Measurements from ENCODE around the gene HBS1L. TPM values are rescaled to one million over a fixed set of nuclear protein-coding genes. Genes with fewer than 3 reads are reported as not detected.

Gene HBS1L
- total RNA-seq, 4 donors from 2014 or later, result 52.8 to 87.1 (median 70.7) TPM

DNA sequence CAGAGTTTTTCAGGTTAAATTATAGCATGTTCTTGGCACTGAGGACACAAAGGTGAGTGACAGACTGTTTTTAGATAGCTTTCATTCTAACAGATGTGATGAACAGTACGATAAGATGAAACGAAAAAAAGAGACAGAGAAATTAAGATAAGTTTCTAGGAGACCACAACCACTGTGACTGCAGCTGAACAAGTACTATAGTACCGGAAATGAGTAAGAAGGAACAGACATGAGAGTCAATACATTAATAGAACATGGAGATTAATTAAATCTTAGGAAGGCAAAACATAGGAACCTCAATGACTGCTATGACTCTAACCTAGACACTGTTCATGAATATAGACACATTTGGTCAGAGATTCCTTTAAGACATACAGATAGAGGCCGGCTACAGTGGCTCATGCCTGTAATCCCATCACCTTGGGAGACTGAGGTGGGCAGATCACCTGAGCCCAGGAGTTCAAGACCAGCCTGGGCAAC, 40.2 kb downstream of the HBS1L start:
- TF ChIP-seq, protein P1, sequence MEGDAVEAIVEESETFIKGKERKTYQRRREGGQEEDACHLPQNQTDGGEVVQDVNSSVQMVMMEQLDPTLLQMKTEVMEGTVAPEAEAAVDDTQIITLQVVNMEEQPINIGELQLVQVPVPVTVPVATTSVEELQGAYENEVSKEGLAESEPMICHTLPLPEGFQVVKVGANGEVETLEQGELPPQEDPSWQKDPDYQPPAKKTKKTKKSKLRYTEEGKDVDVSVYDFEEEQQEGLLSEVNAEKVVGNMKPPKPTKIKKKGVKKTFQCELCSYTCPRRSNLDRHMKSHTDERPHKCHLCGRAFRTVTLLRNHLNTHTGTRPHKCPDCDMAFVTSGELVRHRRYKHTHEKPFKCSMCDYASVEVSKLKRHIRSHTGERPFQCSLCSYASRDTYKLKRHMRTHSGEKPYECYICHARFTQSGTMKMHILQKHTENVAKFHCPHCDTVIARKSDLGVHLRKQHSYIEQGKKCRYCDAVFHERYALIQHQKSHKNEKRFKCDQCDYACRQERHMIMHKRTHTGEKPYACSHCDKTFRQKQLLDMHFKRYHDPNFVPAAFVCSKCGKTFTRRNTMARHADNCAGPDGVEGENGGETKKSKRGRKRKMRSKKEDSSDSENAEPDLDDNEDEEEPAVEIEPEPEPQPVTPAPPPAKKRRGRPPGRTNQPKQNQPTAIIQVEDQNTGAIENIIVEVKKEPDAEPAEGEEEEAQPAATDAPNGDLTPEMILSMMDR (IDR thresholded peaks at IDR 0.05), result no peak
- no peak for TF ChIP-seq POLR2A (IDR thresholded peaks at IDR 0.05)
- intact Hi-C loops (cut with DNase I), result no loop called here

DNA sequence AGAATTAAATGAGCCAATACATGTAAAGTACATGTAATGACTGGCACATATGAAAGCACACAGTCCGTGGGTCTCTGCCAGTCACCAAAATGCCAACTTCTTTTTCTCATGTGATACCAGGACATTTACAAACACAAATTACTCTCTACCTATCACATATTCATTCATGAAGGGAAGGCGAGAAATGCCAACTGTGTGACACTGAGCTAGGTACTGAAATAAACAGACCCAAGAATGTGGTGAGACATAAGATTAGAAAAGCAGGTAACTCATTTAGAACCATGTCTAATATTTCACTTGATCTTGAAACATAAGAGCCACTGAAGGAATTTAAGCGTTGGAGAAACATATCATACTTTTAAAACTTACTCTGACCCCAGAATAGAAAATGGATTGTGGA, 41.4 kb downstream of the HBS1L start:
- Histone ChIP-seq H3K9me3 (no peaks in the 10 kb centered on the region), H3K27ac (no peak overlapping the region), H3K4me3 (replicated peaks in 1 of 3) (no peak overlapping the region), H3K36me3 (no peaks in the 10 kb centered on the region), H3K27me3 (no peaks in the 10 kb centered on the region), H3K4me1 (no peaks in the 10 kb centered on the region)
- 94 to 96% methylated on average over 3 of the region's 3 CpGs for WGBS, 2 donors
- TF ChIP-seq, protein P1 (IDR thresholded peaks at IDR 0.05), result no peak
- no peak for TF ChIP-seq POLR2A (IDR thresholded peaks at IDR 0.05)
- DNase-seq, result no peak
- intact Hi-C loops (cut with DNase I), result no loop called here

More for the DNA sequence above, 40.2 kb downstream of the HBS1L start:
- WGBS, 2 donors, result 85 to 92% methylated on average over 4 of the region's 4 CpGs
- Histone ChIP-seq H3K27ac (no peak overlapping the region), H3K27me3 (no peaks in the 10 kb centered on the region), H3K4me3 (replicated peaks in 1 of 3) (no peak overlapping the region), H3K4me1 (no peaks in the 10 kb centered on the region), H3K36me3 (no peaks in the 10 kb centered on the region), H3K9me3 (no peaks in the 10 kb centered on the region)
- no peak for DNase-seq

DNA sequence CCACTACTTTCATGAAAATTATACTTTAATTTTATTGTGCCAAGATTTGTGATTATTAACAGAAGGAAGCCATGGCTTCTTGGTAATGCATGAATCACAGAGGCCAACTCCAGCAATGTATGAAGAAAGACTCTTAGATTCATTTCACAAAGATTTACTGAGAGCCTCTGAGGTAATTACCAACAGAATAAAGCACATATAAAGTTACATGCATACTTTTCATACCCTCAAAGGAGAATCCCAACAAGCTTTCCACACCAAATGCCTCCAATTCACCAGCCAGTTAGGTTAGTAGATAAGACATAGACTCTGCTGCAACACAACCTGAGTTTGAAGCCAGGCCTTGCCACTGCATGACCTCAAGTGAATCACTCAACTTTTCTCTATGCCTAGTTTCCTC, 41.9 kb downstream of the HBS1L start:
- H3K9me3 ChIP-seq, result no peaks in the 10 kb centered on the region
- no peak for DNase-seq
- H3K36me3 ChIP-seq, result no peaks in the 10 kb centered on the region
- intact Hi-C loops (cut with DNase I), result no loop called here
- TF ChIP-seq, protein P1 (IDR thresholded peaks at IDR 0.05), result no peak
- TF ChIP-seq POLR2A (IDR thresholded peaks at IDR 0.05), result no peak
- no peak overlapping the region for H3K4me3 ChIP-seq (replicated peaks in 1 of 3)
- H3K27me3 ChIP-seq, result no peaks in the 10 kb centered on the region
- H3K4me1 ChIP-seq, result no peaks in the 10 kb centered on the region
- H3K27ac ChIP-seq, result no peak overlapping the region

- 90 to 93% methylated on average over 2 of the region's 2 CpGs for WGBS, 2 donors
- DNase-seq, result no peak
- Histone ChIP-seq H3K9me3 (no peaks in the 10 kb centered on the region), H3K4me1 (no peaks in the 10 kb centered on the region), H3K27me3 (no peaks in the 10 kb centered on the region), H3K36me3 (no peaks in the 10 kb centered on the region), H3K27ac (no peak overlapping the region), H3K4me3 (replicated peaks in 1 of 3) (no peak overlapping the region)
- intact Hi-C loops (cut with DNase I), result no loop called here
- TF ChIP-seq, protein P1 (IDR thresholded peaks at IDR 0.05), result no peak
- TF ChIP-seq POLR2A (IDR thresholded peaks at IDR 0.05), result no peak
Measured at GRCh38 chr6:135012349-135012748, 42.3 kb downstream of the HBS1L start.

DNA sequence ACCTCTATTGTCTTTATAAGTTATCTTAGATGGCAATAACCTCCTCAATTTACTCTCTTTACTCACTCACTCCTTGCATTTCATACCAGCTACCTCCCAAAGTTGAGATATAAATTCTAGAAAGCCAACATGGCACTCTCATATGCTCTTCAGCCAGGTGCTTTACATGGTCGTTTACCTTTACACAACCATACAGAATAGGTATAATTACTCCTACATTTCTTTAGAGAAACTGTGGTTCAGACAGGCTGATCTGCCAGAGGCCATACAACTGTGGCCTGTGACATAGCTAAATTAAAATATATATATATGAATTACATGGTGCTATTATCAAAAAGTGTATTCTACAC, 45.7 kb downstream of the HBS1L start:
- TF ChIP-seq, protein P1 (IDR thresholded peaks at IDR 0.05), result no peak
- TF ChIP-seq POLR2A (IDR thresholded peaks at IDR 0.05), result no peak
- Histone ChIP-seq H3K9me3 (no peaks in the 10 kb centered on the region), H3K27ac (no peak overlapping the region), H3K27me3 (no peaks in the 10 kb centered on the region), H3K36me3 (no peaks in the 10 kb centered on the region), H3K4me3 (replicated peaks in 1 of 3) (no peak overlapping the region), H3K4me1 (no peaks in the 10 kb centered on the region)
- intact Hi-C loops (cut with DNase I), result no loop called here
- WGBS, 2 donors, result 76 to 83% methylated on average over 1 of the region's 1 CpG
- DNase-seq, result no peak

All from thyroid gland (tissue), 4 donors.